GM18858 (cell line): ENCODE measurements around the gene ZBTB48.
"Not testable (repeated sequence)": the region's sequence is repeated elsewhere in the genome, so short reads cannot be mapped to it uniquely, and the experiment has no call there.

ENCODE experiments used
- ATAC-seq: cut with Tn5 transposase; IDR thresholded peaks from one replicate; pipeline ENCODE4 v1.9.1; 2021; ENCODE audit not compliant: unreplicated experiment

ZBTB48 gene

GRCh38 chr1:6631058-6631457 lies 51.3 kb downstream of the ZBTB48 start:
- no peak for ATAC-seq

DNA sequence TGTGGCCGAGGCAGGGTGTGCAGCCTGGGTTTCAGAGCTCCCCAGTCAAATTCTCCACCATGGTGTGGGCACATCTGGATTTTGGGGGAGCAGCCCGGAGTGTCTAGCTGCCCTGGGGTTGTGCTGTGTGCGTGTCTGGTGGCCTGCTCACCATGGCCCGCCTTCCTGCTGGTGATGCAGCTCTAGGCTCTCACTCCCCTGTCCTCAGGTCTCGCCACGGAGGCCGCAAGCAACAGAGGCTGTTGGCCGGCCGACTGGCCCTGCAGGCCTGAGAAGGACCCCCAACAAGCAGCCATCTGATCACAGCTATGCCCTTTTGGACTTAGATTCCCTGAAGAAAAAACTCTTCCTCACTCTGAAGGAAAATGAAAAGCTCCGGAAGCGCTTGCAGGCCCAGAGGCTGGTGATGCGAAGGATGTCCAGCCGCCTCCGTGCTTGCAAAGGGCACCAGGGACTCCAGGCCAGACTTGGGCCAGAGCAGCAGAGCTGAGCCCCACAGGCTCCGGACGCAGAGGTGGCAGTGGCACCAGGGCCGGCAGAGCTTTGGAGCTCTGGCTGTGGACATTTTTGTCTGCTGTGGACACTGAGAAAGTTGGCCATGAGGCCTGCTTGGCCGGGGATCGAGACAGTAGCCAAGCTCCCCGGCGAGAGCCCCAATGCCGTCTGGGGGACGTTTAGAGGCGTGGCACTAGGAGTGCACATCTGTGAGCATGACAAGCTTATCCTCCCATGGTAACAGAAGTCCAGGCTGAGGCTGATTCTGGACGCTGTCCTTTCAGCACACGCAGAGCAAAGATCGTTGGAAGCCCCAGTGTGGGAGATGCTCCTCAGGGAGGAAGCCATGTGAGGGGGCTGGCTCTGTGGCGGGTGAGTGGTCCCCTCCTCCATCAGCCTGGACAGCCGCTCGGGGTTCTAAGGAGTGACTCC lies 53.1 kb downstream of the ZBTB48 start:
- no peak for ATAC-seq

- no peak for ATAC-seq
These were observed 54.7 kb downstream of the ZBTB48 start for GRCh38 chr1:6634371-6635052.

DNA sequence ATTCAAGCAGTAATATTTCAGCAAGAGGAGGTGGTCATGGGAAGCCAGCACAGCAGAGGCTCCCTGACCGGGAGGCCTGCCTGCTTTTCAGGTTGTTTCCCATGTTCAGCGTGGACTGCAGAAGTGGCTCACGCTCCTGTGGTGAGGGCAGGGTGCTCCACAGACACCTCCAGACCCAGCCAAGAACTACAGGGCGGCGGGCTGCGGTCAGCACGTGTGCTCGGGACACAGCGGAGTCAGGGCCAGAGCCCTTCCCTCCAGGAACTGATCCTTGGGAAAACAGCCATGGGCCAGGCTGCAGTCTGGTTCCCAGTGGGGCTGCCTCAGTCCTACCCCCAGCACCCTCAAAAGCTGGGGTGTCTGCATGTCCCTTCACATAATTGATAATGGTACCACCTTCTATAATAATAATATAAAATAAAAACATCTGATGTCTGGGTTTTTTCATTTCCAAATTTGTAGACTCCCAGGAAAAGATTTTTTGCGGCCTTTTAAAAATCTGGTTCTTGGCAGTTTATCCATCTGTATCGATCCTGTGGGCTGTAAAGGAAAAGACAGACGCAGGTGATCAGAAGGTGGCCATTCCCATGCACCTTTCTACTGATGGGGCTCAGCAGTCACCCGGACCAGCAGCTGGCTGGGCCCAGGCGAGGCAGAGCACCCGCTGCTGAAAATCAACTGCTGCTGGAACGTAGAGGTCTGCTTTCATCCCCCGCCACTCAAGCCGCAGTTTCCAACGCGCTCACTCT lies 55.5 kb downstream of the ZBTB48 start:
- ATAC-seq = no peak

GRCh38 chr1:6635910-6636760 lies 56.3 kb downstream of the ZBTB48 start:
- ATAC-seq = no peak

DNA sequence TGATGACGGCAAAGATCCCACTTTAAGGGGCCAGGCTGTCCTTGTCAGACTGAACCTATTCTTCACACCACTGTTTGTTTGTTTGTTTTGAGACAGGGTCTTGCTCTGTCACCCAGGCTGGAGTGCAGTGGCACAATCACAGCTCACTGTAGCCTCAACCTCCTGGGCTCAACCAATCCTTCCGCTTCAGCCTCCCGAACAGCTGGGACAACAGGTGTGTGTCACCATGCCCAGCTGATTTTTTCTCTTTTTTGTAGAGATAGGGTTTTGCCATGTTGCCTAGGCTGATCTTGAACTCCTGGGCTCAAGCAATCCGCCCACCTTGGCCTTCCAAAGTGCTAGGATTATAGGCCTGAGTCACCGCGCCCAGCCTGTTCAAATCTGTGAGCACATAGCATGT lies 57.0 kb downstream of the ZBTB48 start:
- not testable (repeated sequence) for ATAC-seq

- ATAC-seq = no peak
These were observed 58.0 kb downstream of the ZBTB48 start for GRCh38 chr1:6637770-6638169.

- no peak for ATAC-seq
These were observed 58.4 kb downstream of the ZBTB48 start for GRCh38 chr1:6638226-6638625.
